ENCODE measurements around the gene TULP1.
"Not testable (repeated sequence)": the region's sequence is repeated elsewhere in the genome, so short reads cannot be mapped to it uniquely, and the experiment has no call there.

The TULP1 gene
- total RNA-seq: 0 reads per million in 2 donors

- DNase-seq: no peak
These were observed at the start of gene TULP1 for GRCh38 chr6:35512740-35513139. TSS of gene TULP1 (minus strand) at chr6:35512896. CDS start at chr6:35512858, 38 bp downstream.

- no peak for DNase-seq
These were observed 49.4 kb upstream of the TULP1 start for GRCh38 chr6:35562060-35562459.

GRCh38 chr6:35561113-35561512, 48.4 kb upstream of the TULP1 start:
- no peak for DNase-seq

- DNase-seq: no peak
These were observed 45.9 kb upstream of the TULP1 start for GRCh38 chr6:35558571-35558970.

- no peak for DNase-seq
These were observed 44.5 kb upstream of the TULP1 start for GRCh38 chr6:35557239-35557638.

- no peak for DNase-seq
These were observed 42.1 kb upstream of the TULP1 start for GRCh38 chr6:35554811-35555210.

GRCh38 chr6:35553315-35553714, 40.6 kb upstream of the TULP1 start:
- no peak for DNase-seq

GRCh38 chr6:35552285-35552917, 39.7 kb upstream of the TULP1 start:
- DNase-seq: peak; percentile 25 to 62 (median 42)

GRCh38 chr6:35550437-35550836, 37.7 kb upstream of the TULP1 start:
- DNase-seq: no peak

- no peak for DNase-seq
These were observed 35.0 kb upstream of the TULP1 start for GRCh38 chr6:35547676-35548075.

GRCh38 chr6:35544769-35545361, 32.2 kb upstream of the TULP1 start:
- DNase-seq: no peak

- no peak for DNase-seq
These were observed 30.9 kb upstream of the TULP1 start for GRCh38 chr6:35543459-35544193.

- DNase-seq: no peak
These were observed 29.1 kb upstream of the TULP1 start for GRCh38 chr6:35541836-35542235.

GRCh38 chr6:35539223-35539622, 26.5 kb upstream of the TULP1 start:
- DNase-seq: no peak

- not testable (repeated sequence) for DNase-seq
These were observed 23.2 kb upstream of the TULP1 start for GRCh38 chr6:35535847-35536246.

GRCh38 chr6:35534407-35535170, 21.9 kb upstream of the TULP1 start:
- no peak for DNase-seq

GRCh38 chr6:35533981-35534380, 21.3 kb upstream of the TULP1 start:
- DNase-seq: no peak

- DNase-seq: no peak
These were observed 19.4 kb upstream of the TULP1 start for GRCh38 chr6:35532126-35532525.

GRCh38 chr6:35524380-35525020, 11.8 kb upstream of the TULP1 start:
- DNase-seq: no peak

- DNase-seq: peak; percentile 52 to 94 (median 68)
These were observed 10.3 kb upstream of the TULP1 start for GRCh38 chr6:35522660-35523658.

GRCh38 chr6:35522151-35522550, 9.5 kb upstream of the TULP1 start:
- no peak for DNase-seq
